Measurements from ENCODE around the gene ZMPSTE24.

GRCh38 chr1:40270152-40270834, 12.3 kb downstream of the ZMPSTE24 start:
- TF ChIP-seq CTCF (IDR thresholded peaks at IDR 0.05) (no peak), POLR2A (IDR thresholded peaks at IDR 0.05) (no peak)

Measured in vagina (tissue), 2 donors.